K562 (cell line): Measurements from ENCODE around the gene CDK11B. TPM values are rescaled to one million over a fixed set of nuclear protein-coding genes. Genes with fewer than 3 reads are reported as not detected.
A peak's percentile ranks its signal among the peaks of the same experiment; 100 is the strongest.

Source experiments
- ARID1B ChIP-seq: fragments of 450-650 bp; IDR thresholded peaks from 2 replicates; pipeline ENCODE4 v1.6.1; 2016; ENCODE audit warnings: antibody characterized with exemption, mild to moderate bottlenecking, inconsistent platforms
- ARID4B ChIP-seq: sonication (generic); formaldehyde crosslinking; IDR thresholded peaks from 2 replicates; pipeline ENCODE4 v1.8.0; 2022; ENCODE audit warnings: mild to moderate bottlenecking, missing genetic modification reagents
- CHD4 ChIP-seq: fragments of 200-600 bp; sonication (generic); IDR thresholded peaks from 3 replicates; pipeline ENCODE4 v1.6.1; 2012; ENCODE audit warnings: low read depth, mild to moderate bottlenecking, mixed read lengths, low read length, inconsistent platforms; ENCODE audit not compliant: insufficient read depth, insufficient replicate concordance, poor library complexity, severe bottlenecking
- CTCF ChIP-seq, 3 experiments: IDR thresholded peaks in 2 of 3; conservative IDR thresholded peaks in 1 of 3; 2 replicates each; pipeline ENCODE4 v1.5.1; 2011 to 2012; ENCODE audit warnings: low read length in 3 of 3, mild to moderate bottlenecking in 3 of 3, control low read depth in 2 of 3, improper control_type of control experiment in 1 of 3, inconsistent platforms in 1 of 3, low read depth in 1 of 3, mixed read lengths in 1 of 3, moderate library complexity in 1 of 3; ENCODE audit not compliant: insufficient read depth in 2 of 3
- ESRRA ChIP-seq: fragments of 450-650 bp; IDR thresholded peaks from 2 replicates; pipeline ENCODE4 v1.6.1; 2014; ENCODE audit warnings: low read depth, mild to moderate bottlenecking, moderate library complexity, borderline replicate concordance
- FIP1L1 ChIP-seq: fragments of 200-400 bp; formaldehyde crosslinking; IDR thresholded peaks from 2 replicates; pipeline ENCODE4 v1.6.1; 2018; ENCODE audit warnings: mild to moderate bottlenecking, low read depth, low read length; ENCODE audit not compliant: poor library complexity, severe bottlenecking
- FOXA3 ChIP-seq, 2 experiments: fragments of 450-650 bp in 1 of 2; sonication (generic) in 1 of 2; formaldehyde crosslinking; IDR thresholded peaks in 1 of 2; conservative IDR thresholded peaks in 1 of 2; 2 replicates each; pipeline versions ENCODE4 v1.4.0 to v1.8.0; 2020 to 2022; ENCODE audit warnings: mild to moderate bottlenecking in 2 of 2, missing genetic modification reagents in 1 of 2
- JUND ChIP-seq, 2 experiments: IDR thresholded peaks; 2 replicates in 1 of 2; 3 replicates in 1 of 2; pipeline ENCODE4 v1.6.1; 2011; ENCODE audit warnings: borderline replicate concordance in 2 of 2, low read depth in 2 of 2, low read length in 2 of 2, improper control_type of control experiment in 1 of 2, missing biosample characterization in 1 of 2, missing genetic modification characterization in 1 of 2, missing genetic modification reagents in 1 of 2
- KAT7 ChIP-seq: sonication (generic); formaldehyde crosslinking; IDR thresholded peaks from 2 replicates; pipeline ENCODE4 v1.8.0; 2022; ENCODE audit warnings: missing genetic modification reagents, mild to moderate bottlenecking, borderline replicate concordance
- MAX ChIP-seq: sonication (generic); formaldehyde crosslinking; IDR thresholded peaks from 2 replicates; pipeline ENCODE4 v1.9.0; 2022; ENCODE audit warnings: mild to moderate bottlenecking, missing genetic modification reagents
- NFE2 ChIP-seq: IDR thresholded peaks from 2 replicates; pipeline ENCODE4 v1.6.1; 2014; ENCODE audit warnings: antibody characterized with exemption, low read depth
- POLR2AphosphoS5 ChIP-seq: IDR thresholded peaks from 2 replicates; pipeline ENCODE4 v1.6.1; 2011; ENCODE audit warnings: mild to moderate bottlenecking, low read depth, low read length, moderate library complexity; ENCODE audit not compliant: control insufficient read depth, insufficient read depth
- RB1 ChIP-seq: fragments of 450-650 bp; IDR thresholded peaks from 2 replicates; pipeline ENCODE4 v1.6.1; 2017; ENCODE audit warnings: low read depth, mild to moderate bottlenecking
- RBFOX2 ChIP-seq: fragments of 200-400 bp; formaldehyde crosslinking; IDR thresholded peaks from 2 replicates; pipeline ENCODE4 v1.6.1; 2017; ENCODE audit warnings: low read depth, mild to moderate bottlenecking, low read length, moderate library complexity
- TFAP4 ChIP-seq: sonication (generic); formaldehyde crosslinking; IDR thresholded peaks from 2 replicates; pipeline ENCODE4 v1.8.0; 2022; ENCODE audit warnings: missing genetic modification reagents, mild to moderate bottlenecking, moderate library complexity, borderline replicate concordance
- ZC3H4 ChIP-seq: sonication (generic); formaldehyde crosslinking; IDR thresholded peaks from 2 replicates; pipeline ENCODE4 v1.9.0; 2021; ENCODE audit warnings: missing genetic modification reagents, borderline replicate concordance
- ZEB2 ChIP-seq: fragments of 450-650 bp; IDR thresholded peaks from 2 replicates; pipeline ENCODE4 v1.6.1; 2016
- ZNF282 ChIP-seq: sonication (generic); formaldehyde crosslinking; IDR thresholded peaks from 2 replicates; pipeline ENCODE4 v1.8.1; 2023; ENCODE audit warnings: missing genetic modification reagents
- polyA plus RNA-seq, 8 experiments: library from polyadenylated mRNA; depleted of rRNA in 4 of 8; stranded (reverse) in 5 of 8; unstranded in 3 of 8; fragments of >200 nt; fragmentation: Nextera tagmentation in 2 of 8; fragmentation: Illumina TruSeq in 1 of 8; extraction: Ambion mirVana in 2 of 8; extraction: Trizol in 1 of 8; gene quantifications; 2 replicates each; pipeline versions ENCODE4 v1.2.1 to v1.2.3, GENCODE V29; 2011 to 2014; ENCODE audit warnings: inconsistent platforms in 1 of 8, missing spikeins in 1 of 8
- total RNA-seq, 7 experiments: library from RNA; depleted of rRNA in 6 of 7; stranded (reverse); fragments of >200 nt in 6 of 7; fragmentation: Illumina TruSeq in 2 of 7; extraction: Trizol in 2 of 7; gene quantifications; 2 replicates each; pipeline versions ENCODE4 v1.2.1 to v1.2.3, GENCODE V29; 2011 to 2021; ENCODE audit warnings: low replicate concordance in 1 of 7

Gene CDK11B
- total and polyA plus RNA-seq, 9 of the 15 experiments (the other 6 are each of a cell fraction or from before 2014, with no cell fraction given): 2.8 to 52.2 (median 19.5) TPM

GRCh38 chr1:1597275-1597930 lies 61.4 kb downstream of the CDK11B start (continued):
- peak; percentile 54; the same call in 1 of the 2 replicates for TF ChIP-seq ARID4B (CRISPR knock-in tag)
- TF ChIP-seq POLR2AphosphoS5: no peak
- no peak for TF ChIP-seq RB1
- TF ChIP-seq MAX (CRISPR knock-in tag): peak; percentile 50; the same call in 1 of the 2 replicates
- no peak for TF ChIP-seq CHD4
- TF ChIP-seq RBFOX2: peak; percentile 21; the same call in 1 of the 2 replicates
- TF ChIP-seq TFAP4 (CRISPR knock-in tag): peak; percentile 72; the same call in 1 of the 2 replicates
- TF ChIP-seq FOXA3 (CRISPR knock-in tag; conservative IDR thresholded peaks at IDR 0.05 in 1 of 2, IDR thresholded peaks at IDR 0.05 in 1 of 2): peak in 1 of 2 experiments; percentile 56; a peak in 1 of 4 replicates
- no peak for TF ChIP-seq KAT7 (CRISPR knock-in tag)
- 0 out of 2 replicates have a peak, but pooled peaks have one; percentile 6 for TF ChIP-seq NFE2
- TF ChIP-seq JUND (IDR thresholded peaks at IDR 0.05; ENCODE audit: borderline replicate concordance, low read depth, low read length): peak; percentile 93
- peak; percentile 69; the same call in 2 of the 3 replicates for TF ChIP-seq JUND (tag; IDR thresholded peaks at IDR 0.05; ENCODE audit: borderline replicate concordance, low read depth, low read length)
- peak; percentile 42 for TF ChIP-seq ARID1B
- peak; percentile 80 for TF ChIP-seq ESRRA
- TF ChIP-seq CTCF (IDR thresholded peaks at IDR 0.05 in 2 of 3, conservative IDR thresholded peaks at IDR 0.05 in 1 of 3; ENCODE audit: insufficient read depth in 2 of 3, low read depth in 1 of 3, low read length in 3 of 3): peak; percentile 17 to 32 (median 21); a peak in 3 of 6 replicates
- 0 out of 2 replicates have a peak, but pooled peaks have one; percentile 49 for TF ChIP-seq ZC3H4
- no peak for TF ChIP-seq ZEB2
- no peak for TF ChIP-seq ZNF282 (CRISPR knock-in tag)
- TF ChIP-seq FIP1L1: no peak
